Stimulated activated CD8-positive, alpha-beta memory T cell treated with anti-CD3 and anti-CD28 coated beads, Interleukin-4, amount 100 ng/mL, for 4 hours (primary cell): ENCODE data around the gene C10orf143.
"Not testable (repeated sequence)": the region's sequence is repeated elsewhere in the genome, so short reads cannot be mapped to it uniquely, and the experiment has no call there.

Experiments used
- DNase-seq, 2 donors: peaks; one replicate each; pipeline ENCODE4 v3.0.0-alpha.2; 2020; ENCODE audit warnings: low read depth in 2 of 2, low spot score in 1 of 2

C10orf143 gene

DNA sequence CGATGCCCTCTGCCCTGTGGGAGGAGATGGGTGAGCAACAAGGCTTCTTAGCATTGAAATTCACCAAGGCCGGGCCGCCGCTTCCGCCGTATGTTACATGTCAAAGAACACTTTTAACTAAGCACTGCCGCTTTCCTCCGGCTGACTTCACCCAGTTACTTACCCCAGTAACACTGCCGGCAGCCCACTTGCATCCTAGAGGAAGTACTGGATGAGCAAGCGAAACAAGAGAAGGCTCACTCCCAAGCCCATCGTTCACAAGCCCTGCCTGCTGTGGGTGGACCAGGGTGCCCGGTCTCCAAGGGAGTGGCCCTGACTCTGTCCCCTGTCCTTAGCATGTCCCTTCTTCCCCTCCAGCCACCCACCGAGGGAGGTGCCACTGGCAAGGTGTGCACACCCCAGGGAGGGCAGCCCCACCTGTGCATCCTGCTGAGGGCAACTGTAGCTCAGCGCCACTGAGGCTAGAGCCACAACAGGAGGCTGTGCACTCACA is 73.4 kb downstream of the C10orf143 start:
- no peak for DNase-seq

DNA sequence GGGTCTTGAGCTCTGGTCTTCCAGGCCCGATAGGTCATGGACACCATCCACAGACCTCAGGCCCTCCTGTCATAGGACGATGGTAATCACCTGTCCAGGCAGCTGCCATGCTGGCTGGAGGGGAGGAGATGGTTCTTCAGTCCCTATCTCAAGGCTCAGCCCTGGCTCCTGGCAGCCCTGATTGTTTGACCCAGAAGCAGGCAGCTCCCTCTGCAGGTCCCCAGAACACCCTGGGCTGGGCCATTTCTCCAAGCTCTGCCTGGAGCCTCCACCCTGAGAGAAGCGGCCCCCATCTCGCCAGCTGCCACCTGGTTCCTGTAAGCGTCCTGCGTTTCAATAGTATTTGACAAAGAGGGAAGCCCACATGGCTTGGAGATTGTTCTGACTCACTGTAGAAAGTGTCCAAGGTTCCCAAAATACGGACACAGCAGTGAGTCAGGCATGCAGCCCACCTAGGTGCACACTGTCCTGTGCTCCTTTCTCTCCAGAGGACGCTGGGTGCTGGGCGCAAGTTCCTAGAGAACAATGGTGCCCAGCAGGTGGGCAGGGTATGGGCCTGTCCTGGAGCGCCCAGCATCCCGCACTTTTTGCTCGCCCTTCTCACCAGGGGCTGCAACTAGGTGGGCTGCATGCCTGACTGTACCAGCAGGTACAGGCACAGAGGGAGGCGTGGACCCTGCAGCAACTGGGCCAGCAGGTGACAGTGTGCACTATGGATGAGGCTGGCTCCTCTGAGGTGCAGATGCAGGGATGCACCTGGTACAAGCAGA is 74.1 kb downstream of the C10orf143 start:
- DNase-seq: no peak

DNA sequence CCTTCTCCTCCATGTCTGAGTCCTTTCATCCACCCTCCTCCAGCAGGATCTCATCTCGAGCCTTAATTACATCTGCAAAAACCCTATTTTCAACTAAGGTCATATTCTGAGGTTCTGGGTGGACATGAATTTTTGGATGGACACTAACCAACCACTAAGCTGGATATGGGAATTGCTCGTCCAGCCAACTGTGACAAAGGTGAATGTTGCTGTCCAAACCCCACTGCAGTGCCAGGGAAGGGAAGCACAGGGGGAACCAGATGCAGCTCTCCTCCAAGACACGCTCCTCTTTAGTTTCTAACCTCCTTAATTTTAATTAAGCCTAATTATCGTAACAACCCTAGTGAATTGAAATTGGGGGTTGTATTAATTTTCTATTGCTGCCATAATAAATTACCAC is 81.4 kb downstream of the C10orf143 start:
- DNase-seq: no peak

DNA sequence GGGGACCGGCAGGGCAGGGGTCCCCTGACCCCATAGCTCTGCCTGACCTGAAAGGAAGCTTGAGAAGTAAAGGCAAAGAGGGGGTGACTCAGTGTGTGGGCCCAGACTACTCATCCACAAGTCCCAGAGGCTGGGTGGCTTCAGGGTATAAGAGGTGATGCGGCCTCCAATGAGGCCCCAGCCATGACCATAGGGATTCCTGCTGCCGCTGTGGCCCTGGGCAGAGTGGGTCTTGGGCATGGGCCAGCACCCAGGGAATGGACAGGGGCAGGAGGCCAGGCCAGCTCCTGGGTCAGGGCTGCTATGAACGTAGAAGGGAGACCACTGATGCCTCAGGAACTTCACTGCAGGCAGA is 82.2 kb downstream of the C10orf143 start:
- DNase-seq: no peak

DNA sequence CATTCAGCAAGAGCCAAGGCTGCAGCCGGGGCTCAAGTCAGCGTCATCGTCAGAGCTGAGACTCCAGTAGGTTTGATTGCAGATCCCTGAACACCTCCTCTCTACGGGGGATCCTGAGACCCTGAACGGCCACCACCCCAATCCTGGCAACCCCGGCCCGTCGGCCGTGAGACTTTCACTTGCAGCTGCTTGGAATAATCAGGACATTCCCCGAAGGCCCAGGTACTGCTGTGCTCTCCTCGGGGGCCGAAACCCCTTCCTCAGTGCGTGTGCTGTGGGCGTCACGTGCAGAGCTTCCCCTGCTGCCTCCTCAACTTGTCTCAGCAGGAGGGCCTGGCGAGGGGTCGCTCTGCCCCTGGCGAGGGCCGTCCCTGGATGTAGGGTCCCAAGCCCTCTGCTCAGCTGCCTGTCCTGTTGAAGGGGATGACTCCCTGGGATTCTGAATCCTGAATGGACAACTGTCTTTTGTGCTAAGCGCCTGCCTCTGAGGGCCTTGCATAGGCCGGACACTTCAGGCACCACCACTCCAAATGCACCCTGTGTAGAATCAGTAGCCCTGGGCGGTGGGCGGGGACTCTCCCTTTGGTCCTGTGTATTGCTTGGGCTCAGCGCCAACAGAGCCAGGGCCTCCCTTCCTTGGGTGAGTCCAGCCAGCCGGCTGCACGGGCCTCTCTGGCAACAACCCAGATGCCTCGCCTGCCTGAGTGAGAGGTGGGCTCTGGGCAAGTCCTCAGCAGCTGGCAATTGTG is 82.7 kb downstream of the C10orf143 start:
- DNase-seq: no peak

DNA sequence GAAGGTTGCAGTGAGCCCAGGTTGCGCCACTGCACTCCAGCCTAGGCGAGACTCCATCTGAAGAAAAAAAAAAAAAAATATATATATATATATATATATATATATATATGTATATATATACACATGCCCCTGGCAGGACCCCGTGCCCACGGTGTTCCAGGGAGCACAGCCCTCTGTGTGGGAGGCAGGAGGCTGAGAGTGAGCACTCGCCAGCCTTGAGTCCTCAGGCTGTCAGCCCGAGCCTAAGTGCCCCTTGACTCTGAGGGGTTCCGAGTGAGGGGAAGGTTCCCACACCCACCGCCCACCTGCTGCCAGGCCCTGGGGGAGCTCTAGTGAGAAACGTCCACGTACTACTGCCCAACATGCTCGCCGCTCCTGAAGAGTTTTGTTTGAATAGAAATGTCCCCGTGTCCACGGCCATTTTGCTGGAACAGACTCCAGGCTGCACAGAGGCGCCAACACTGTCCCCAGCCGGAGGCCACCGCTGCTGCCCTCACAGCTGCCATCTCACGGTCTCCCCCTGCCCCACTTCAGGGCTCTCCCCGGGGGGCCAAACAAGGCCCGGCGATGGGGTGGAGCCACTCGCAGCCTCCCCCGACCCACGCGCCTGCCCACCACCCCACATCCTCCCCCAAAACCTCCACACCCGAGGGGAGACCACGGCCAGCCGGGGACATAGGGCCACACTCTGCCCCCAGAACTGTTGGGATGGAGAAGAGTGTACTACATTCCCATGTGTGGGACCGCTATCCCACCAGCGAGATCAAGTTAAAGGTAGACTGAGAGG is 83.8 kb downstream of the C10orf143 start:
- DNase-seq: no peak

DNA sequence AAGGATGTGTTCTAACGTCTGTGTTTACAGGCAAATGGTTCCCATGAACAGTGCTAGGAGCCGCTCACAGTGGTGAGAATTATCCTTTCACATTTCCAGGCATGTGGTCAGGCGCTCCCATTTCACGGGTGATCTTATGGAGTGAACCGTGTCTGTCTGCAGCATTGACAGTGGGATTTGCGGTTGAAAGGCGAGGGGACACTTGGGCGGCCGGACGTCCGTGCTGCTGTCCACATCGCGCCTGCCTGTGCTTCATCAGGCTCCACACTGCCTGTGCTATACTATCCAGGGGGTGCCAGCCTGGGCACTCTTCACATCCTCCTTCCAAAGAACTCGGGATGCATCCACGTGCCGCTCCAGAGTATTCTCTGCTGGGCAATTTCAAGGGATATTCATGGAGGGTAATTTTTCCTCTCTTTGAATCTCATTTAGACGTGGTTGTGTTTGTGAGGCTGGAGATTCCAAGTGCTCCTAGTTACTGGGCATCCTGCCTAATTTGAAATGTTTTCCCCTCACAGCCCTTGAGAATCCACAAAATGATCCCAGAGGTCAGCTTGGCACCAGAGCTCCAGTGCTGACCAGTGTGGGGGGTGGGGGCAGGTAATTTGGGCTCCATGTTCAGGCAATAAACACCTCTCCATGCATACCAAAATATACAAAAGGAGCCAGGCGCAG is 84.7 kb downstream of the C10orf143 start:
- no peak for DNase-seq

DNA sequence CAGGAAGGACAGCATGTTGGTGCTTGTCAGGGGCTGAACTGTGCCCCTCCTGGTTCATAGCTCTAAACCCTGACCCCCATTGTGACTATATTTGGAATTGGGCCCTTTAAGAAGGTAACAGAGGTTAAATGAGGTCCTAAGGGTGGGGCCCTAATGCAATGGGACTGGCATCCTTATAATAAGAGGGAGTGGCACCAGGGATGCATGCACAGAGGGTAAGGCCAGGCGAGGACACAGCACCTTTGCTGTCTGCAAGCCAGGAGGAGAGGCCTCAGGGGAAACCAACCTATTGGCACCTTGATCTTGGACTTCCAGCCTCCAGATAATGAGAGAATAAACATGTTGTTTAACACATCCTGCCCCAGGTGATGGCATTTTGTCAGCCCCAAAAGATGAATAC is 85.3 kb downstream of the C10orf143 start:
- no peak for DNase-seq

DNA sequence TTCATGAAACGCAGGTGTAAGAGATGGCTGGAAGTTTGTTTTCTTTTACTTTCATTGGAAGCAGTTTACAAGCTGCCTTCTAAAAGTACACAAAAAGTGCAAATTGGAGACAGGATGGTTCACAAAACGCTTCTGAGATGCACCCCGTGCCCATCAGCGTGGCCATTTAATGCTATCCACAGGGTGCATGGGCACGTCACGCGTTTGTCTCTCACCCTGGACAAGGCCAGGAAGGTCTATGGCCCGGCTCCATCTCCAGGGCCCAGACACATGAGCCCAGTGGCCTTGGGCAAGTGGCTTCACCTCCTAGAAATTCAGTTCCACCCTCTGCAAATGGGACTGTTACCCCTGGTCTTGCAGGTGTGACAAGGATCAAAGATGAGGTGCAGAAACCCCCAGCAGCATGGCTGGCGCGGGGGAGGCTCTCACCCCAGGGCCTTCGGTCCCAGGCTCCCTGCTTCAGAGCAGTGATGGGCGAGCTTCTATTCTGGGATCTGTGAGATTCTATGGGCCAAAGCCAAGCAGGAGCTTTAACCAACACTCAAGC is 85.8 kb downstream of the C10orf143 start:
- no peak for DNase-seq

DNA sequence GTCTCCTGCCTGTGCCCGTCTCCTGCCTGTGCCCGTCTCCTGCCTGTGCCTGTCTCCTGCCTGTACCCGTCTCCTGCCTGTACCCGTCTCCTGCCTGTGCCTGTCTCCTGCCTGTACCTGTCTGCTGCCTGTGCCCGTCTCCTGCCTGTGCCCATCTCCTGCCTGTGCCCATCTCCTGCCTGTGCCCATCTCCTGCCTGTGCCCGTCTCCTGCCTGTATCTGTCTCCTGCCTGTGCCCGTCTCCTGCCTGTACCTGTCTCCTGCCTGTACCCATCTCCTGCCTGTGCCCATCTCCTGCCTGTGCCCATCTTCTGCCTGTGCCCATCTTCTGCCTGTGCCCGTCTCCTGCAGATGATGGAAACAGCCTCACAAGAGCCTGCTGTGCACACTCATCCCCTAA is 86.3 kb downstream of the C10orf143 start:
- not testable (repeated sequence) for DNase-seq

DNA sequence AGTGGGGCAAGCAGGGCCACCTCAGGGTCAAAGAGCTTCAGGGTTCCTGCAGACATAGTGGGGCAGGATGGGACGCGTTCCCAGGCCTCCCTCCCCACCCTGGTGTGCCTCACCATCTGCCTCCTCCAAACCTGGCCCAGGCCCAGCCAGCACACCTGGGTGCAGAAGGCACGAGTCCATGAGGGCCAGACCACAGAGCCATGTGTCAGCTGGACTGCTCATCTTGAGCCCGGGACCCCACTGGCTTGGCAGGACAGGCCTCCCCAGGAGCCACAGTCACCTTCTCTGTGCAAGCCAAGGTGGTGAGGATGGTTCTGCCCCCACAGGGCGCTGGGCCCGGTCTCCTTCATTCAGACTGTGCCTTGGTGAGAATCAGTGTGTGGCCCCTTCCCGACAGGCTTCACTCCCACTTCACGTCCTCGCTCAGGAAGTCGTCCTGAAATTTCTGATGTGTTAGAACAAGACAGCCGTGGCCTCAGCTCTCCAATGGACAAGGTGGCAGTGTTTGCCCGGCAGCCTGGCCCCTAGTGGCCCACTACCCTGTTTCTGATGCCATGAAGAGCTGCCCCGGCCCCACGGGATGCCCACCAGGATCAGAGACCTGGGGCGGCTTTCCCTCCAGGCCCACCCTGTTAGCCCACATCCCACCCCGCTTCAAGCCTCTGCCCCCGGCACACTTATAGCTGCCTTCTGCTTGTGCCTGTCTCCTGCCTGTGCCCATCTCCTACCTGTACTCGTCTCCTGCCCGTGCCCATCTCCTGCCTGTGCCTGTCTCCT is 87.0 kb downstream of the C10orf143 start:
- DNase-seq: no peak

DNA sequence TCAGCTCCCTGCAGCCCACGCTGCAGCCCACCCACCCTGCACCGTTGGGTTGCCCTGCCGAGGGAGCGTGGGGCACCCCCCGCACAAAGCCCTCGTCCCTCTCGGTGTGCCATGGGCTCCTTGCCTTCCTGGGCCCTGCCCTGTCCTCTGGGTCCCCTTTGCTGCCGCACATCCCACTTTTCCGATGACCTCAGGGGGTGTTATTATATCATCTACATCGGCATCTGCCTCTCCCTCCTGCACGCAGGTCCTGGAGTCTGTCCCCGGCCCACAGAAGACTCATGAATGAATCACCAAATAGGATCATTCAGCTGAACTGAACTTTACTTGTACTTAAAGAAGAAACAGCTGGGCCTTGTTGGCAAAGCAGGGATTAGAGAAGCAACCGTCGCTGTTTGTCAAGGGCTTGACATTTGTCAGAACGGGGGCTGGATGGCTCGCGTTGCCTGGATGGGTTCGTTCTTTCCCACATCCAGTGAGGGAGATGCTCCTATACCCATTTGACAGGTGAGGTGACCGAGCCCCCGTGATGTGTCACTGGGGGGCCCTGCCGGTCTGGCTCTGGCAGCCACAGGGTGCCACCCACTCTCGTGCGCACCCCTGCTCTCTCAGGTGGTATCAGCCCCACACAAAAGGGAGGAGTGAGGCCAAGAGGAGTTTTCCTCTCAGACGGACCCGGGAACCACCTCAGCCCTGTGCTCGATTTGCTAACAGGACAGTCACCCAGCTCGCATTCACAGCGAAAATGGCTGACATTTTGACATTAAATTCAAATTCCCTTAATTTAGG is 87.9 kb downstream of the C10orf143 start:
- DNase-seq: no peak

DNA sequence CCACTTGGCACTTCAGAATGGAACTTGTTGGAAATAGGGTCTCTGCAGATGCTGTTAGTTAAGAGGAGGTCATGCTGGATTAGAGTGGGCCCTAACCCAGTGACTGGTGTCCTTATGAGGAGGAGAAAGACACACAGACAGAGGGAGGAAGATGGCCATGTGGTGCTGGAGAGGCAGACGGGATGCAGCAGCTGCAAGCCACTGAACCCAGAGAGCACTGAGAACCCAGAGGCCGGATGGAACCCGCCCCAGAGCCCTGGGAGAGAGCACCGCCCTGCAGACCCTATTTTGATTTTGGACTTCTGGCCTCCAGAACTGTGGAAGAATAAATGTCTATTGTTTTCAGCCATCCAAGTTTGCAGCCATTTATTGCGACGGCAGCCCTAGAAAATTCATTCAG is 88.5 kb downstream of the C10orf143 start:
- DNase-seq: no peak

DNA sequence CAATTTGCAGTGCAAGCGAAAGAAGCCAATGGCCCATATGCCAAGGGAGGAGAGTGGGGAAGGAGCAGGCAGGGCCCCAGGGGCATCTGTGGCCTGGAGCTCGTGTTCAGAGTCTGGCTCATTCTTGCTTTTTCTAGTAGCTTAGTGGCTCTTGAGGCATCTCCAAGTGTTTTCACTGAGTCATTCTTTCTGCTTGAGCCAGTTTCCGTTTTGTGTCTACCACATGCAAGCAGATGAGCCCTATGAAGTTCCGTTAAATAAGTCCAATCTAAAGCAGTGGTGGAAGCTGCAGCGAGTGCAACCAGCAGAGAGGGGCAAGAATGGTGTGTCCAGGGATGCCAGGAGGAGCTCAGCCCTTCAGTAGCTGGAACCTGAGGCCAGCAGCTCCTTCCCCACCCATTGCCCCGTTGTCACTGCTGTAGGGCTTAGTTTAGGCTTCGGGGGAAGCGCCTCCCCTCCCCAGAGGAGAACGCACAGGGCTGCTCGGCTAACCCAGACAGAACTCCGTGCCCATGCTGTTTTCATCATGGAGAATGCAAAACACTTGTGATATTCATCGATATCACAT is 89.2 kb downstream of the C10orf143 start:
- DNase-seq: no peak

DNA sequence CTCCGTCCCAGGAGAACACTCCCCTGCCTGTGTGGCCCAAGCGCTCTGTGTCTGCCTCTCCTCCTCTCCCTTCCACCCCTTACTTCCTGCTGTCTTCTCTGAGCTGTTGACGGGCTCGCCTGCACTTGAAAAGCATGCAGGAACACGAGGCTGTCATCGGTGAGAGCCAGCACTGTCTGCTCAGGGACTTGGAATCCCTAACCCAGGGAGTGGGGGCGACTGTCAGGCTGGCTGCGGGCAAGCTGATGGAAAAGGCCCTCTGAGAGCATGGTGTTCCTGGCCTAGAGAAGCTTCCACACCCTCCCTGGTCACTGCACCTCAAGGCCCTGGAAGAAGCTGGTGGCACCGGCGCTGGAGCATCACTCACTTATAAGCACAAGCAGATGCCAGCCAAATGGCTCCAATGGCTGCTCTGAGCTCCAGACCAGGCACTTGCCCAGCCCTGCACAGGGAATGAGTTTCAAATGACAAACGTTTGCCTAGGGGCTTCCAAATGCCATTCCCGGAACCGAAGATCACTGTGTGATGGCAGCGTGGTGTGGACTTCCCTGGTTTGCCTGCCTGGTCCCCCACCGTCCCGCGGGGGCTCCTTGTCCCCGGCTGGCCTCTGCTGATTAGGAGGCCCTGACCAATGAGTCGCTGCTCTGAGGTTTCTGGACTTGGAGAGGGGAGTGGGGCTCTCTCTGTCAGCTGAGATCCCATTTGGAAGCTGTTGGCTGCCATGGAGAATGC is 89.8 kb downstream of the C10orf143 start:
- DNase-seq: no peak

DNA sequence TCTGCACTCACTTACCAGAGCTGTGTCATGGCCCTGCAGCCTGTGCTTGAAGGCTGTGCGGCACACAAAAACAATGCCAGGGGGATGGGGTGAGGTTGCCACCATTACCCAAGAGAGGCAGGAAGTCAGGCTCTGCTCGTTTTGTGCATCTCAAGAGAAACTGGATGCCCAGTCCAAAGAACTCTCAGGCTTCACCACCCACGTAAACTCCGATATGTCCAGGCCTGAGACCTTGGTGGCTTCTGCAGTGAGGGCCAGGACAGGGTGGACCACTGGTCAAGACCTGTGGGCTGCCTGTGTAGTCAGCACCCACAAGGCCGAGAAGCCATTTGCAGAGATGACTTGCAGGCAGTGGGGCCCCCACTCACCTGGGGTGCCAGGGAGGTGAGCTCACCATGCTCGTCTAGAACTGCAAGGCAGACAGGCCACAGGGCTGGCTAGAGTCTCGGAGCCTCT is 91.9 kb downstream of the C10orf143 start:
- no peak for DNase-seq

DNA sequence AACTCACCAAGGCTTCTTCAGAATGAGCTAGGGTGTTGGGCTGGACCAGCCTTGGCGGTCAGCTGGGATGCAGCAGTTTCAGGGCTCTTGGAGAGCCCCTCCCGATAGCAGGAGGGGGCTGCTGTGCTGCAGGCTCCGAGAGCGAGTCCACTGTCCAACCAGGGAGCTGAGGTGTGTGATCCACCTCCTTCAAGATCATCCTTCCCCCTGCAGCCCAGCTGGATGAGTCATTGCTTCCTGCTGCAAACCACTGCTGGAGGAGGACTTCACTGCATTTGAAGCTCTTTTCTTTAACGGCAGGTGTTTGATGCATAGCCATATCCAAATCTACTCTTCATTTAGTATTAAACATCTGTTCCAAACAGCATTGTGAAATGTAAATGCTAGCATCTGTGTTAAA is 92.4 kb downstream of the C10orf143 start:
- DNase-seq: no peak

DNA sequence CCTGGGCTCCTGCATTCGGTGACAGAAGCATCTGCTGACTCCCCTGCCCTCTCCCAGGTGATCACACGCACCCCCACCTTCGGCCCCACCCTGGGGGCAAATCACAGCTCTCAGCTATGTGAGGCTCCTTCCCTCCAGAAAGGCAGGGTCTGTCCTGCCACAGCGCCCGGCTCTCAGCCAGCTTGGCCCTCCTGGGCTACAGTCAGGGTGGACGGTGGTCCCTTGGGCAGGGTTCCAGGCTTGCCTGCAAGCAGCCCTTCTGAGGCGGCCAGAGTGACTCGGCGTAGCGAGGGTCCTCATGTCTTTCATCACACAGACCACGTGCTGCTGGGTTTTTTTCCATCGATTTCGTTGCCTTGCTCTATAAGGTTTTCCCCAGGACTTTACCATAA is 93.0 kb downstream of the C10orf143 start:
- DNase-seq: no peak
